ENCODE results near the gene SRGAP2C.
"Not testable (repeated sequence)": the region's sequence is repeated elsewhere in the genome, so short reads cannot be mapped to it uniquely, and the experiment has no call there.

The SRGAP2C gene

DNA sequence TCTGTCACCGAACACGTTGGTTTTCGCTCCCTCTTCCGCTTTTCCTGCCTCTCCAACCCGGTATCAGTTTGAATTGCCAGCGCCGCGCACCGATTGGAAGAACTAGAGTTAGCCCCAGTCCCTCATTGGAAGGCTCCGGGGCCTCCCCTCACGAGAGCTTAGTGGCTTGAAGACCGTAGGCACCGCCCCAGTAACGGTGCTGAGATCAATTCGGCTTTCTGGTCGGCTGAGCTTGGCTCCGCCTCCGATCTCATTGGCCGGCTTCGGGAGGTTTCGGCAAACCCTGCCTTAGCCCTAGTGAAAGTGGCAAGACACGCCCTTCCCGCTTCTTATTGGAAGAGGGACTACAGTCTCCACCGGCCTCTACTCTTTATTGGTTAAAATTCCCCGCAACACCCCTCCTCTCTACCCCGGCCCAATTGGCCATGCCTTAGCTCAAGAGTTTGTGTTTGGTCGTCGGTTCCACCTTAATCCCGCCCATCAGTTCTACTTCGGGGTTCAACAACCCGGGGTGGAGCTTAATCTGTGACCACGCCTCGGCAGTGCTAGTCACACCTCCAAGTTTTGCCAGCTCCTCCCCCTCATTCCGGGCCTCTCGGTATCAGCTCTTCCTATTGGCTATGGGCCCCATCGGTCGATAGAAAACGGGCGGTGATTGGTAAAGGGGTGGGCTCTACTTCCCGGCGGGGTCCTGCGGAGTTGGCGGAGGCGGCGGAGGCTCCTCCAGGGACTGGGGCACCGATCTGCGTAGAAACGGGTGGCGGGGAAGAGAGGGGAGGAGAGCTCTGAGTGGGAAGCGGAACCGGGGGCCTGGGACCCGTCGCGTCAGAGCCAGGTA is at the start of gene SRGAP2C, which contains the start of gene FAM72B:
TSS of gene SRGAP2C (plus strand) at position 686 of the 838 bp plus-strand sequence. CDS start 2,472 bp downstream, outside the sequence.
TSS of gene FAM72B (minus strand) at position 51 of the 838 bp plus-strand sequence. CDS start 851 bp downstream, outside the sequence.
- DNase-seq = peak; percentile 89

GRCh38 chr1:121140393-121140792 is 44.4 kb upstream of the SRGAP2C start:
- not testable (repeated sequence) for DNase-seq

DNA sequence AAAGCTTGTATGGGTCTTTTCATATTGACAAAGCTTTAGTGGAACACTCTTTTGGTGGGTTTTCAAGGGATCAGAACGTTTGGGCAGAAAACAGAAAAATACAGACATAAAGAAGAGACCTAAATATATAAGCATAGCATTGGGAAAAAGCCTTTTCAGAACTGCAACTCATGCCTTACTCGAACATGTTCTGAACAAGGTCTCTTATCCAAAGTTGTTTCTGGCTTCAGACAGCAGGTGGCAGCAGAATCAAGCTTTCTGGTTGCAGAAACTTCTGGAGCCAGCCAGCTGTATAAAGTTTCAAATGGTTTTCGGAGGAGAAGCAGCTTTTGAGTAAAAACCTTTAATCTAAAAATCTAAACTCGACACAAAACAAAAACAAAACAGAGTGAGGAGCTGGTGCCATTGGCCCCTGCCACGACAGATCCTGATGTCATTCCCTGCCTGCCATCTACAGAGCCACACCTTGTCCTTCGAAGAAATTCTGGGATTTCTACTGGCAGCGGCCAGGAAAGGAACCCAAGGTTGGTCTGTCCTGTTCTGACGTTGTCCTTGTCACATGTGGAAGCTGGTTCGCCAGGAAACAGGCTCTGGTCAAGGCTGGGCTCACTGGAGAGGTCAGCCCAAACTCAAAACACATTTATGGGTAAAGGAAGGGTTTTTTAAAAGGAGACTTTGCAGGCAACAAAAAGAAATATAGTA is 36.1 kb upstream of the SRGAP2C start:
- DNase-seq = not testable (repeated sequence)

GRCh38 chr1:121151294-121151693 is 33.5 kb upstream of the SRGAP2C start:
- DNase-seq = not testable (repeated sequence)

DNA sequence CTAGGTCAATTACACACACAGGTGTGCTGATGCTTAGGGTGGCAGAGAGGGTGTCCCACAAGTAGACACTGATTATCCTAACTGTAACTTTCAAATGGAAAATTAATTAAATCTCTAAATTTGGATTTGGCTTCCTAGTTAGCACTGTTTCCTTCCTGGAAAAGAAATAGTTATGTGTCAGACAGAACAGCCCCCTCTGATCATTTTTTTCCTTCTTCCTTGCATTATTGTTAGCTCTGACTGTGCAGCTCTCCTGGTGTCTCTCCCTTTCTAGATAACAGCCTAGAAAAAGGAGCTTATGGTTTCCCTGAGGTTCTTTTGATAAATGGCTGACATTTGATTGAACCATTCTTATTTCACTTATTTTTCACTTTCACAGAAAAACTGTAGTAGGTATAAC is 32.0 kb upstream of the SRGAP2C start:
- not testable (repeated sequence) for DNase-seq

DNA sequence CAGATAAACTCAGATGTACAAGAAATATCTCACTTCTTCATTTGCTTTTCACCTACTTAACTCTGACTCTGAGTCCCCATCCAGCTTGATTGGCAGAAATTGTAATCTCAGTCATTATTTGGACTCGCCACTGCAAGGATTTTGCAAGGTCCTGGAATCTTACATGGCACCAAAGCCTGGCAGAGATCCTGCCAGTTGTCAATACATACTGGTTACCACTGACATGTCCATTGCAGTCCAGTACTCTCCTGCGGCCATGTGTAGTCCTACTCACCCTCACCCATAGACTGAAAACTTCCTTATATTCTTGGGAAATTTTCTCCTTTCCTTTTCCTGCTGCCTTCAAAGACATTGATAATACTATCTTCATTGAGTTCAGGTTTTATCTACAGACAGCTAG is 30.0 kb upstream of the SRGAP2C start:
- DNase-seq = not testable (repeated sequence)

DNA sequence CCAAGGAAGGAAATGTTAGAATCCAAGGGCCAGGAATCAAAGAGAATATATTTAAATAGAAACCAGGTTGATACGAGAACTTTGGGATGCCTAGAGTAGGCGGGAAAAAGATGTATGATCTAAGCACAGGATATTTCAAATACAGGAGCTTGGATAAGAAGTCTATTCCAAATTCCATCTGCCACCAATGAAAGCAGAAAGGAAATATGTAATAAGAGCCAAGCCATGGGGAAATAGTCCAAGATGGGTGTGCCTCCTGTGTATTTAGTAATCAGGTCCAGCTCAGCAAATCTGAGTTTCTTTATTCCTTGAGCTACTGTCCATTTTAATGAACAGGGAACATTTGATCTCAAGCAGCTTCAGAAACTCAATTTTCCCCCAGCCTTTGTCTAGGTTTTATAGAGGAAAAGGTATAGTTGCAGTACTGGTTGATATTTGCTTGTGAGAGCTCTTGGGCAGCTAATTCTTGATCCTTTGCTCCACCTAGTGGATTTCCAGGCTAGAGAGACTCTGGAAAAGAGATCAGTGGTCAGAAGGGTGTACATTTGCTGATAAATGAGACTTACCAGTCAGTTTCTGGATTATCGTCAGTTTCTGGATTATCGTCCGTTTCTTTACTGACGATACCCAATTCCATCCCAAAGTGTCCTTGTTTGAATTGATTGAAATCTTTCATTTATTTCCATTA is 29.0 kb upstream of the SRGAP2C start:
- not testable (repeated sequence) for DNase-seq

- not testable (repeated sequence) for DNase-seq
Measured at GRCh38 chr1:121156958-121157603, 27.7 kb upstream of the SRGAP2C start.

GRCh38 chr1:121157609-121158008 is 27.2 kb upstream of the SRGAP2C start:
- not testable (repeated sequence) for DNase-seq

GRCh38 chr1:121160118-121160517 is 24.7 kb upstream of the SRGAP2C start:
- not testable (repeated sequence) for DNase-seq

DNA sequence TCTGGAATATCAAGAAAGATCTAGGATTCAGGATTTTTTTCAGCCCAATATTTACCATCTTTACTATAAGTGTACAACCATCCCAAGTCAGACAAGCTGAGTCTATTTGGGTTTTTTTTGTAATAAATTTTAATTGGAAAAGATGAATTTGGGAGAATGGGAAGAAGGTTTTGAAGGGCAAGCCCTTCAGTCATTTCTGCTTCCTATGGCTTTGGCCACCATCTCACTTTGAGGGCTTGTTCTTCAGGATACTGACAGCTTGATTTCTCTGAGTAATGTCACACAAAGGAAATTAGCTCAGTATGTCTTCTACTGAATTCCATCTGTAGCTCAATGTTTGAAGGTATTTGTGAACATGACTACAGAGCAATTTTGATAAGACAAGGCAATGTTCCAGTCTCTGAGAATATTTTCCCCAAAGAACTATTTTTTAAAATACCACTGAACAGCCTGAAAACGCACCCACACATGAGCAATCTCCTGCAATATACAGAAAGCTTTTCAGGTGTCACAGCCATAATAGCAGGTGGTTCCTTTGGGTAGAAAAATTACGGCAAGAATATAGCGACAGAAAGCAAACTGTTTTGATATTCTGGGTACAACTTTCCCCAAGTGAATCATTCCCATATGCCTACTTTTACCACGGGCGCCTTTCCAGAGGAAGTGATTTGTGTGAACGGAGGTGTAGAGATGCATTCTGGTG is 23.4 kb upstream of the SRGAP2C start:
- DNase-seq = not testable (repeated sequence)

- not testable (repeated sequence) for DNase-seq
Measured at GRCh38 chr1:121163850-121164757, 20.7 kb upstream of the SRGAP2C start.

DNA sequence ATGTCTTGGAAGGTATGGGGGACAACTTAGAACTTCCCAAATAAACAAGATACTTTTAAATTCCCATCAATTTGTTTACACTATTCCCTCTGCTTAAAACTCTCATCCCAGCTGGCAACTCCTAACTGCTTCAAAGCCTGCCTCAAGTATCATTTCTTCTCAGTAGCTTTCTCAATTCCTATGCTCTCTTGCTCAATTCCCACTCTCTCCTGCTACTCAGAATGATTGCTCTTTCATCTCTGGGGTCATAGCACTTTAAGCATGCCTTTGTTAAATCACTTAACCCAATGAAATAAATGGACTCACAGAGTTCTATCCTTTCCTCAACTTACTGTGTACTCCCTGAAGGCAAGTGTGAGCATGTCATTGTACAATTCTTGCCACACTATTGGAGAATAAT is 19.5 kb upstream of the SRGAP2C start:
- not testable (repeated sequence) for DNase-seq

DNA sequence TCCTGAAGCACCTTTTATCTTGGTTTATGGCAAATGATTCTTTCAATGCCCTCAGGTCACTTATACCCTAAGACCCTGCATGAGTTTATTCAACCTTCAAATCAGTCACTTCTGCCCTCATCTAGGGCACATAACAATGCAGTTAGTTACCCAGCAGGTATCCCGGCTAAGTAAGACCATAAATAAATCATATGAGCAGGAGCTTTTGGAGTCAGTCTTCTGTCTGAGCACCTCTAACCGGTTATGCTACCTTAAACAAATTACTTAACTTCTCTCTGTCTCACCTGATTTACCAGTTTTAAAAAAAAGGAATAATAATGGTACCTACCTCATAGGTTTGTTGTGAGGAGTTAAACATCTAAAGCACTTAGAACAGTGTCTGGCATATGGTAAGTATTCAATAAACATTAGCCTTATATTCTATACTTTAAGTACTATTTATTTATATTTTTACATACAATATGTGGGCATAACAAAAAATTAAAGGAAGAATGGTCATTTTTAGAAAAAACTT is 17.5 kb upstream of the SRGAP2C start:
- DNase-seq = not testable (repeated sequence)

- DNase-seq = not testable (repeated sequence)
Measured at GRCh38 chr1:121168152-121168668, 16.6 kb upstream of the SRGAP2C start.

DNA sequence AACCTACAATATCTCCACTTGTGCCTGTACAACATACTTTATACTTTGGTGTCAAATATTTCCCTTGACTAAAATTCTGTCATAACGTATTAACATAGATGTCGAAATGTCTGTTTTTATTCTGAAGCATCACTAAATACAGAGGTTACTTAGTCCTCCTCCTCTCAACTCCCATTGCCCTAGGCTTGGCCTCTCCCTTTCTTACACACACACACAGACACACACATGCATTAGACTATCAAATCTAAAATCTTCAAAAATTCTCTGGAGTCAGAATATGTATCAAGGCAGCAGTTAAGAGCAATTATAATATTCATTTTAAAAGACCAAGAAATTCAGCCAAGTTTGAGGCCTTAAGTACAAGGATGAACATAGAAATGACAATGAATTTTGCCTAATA is 8.1 kb upstream of the SRGAP2C start:
- DNase-seq = not testable (repeated sequence)

GRCh38 chr1:121178197-121178596 is 6.6 kb upstream of the SRGAP2C start:
- DNase-seq = not testable (repeated sequence)

DNA sequence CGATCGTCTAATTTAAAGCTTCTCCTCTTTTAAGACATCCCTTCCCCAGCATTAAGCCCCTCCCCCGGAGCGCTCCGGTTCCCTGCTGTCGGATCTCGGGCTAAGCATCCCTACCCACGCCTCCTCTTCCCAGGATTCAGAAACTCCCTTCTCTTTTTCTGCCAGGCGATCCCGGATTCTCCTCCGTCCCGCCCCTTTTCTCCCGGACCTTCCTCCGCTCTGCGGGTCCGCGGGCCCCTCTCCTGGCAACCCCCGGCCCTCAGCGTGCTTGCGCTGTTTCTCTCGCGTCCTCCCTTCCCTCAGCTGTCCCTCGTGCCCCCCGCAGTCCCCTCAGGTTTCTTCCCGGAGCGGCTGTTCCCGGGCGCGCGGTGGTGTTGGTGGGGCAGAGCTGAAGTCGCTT is 908 bp upstream of the SRGAP2C start:
- not testable (repeated sequence) for DNase-seq

DNA sequence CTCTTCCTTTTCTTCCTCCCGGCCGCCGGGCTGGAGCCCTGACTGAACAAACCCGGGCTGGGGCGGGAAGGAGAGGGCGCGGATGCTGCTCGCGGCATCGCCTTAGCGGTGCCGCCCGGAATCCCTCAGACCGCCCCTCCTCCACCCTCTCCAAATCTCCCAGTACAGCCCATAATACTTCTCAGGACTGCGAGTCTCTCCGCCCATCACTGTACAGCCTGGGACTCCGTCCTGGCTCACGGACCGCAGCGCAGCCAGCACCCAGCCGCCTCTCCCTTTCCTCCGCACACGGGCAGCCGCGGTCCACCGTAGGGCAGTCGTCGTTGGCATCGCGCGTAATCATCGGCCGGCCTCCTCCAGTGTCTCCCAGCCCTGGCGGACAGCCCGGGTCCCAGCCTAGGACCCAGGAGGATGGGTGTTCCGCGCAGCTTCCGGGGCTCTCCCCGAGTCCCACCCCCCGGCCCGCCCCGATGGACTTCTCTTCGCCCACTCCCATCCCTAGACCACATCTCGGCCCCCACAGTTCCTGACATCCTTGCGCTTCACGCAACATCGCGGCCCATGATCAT is 449 bp downstream of the SRGAP2C start:
- DNase-seq = not testable (repeated sequence)

GRCh38 chr1:121186191-121186590 is 1.4 kb downstream of the SRGAP2C start:
- not testable (repeated sequence) for DNase-seq
